HG03159 (cell line): ENCODE results near the gene ROBO1.

Experiments
- ATAC-seq: cut with Tn5 transposase; IDR thresholded peaks from one replicate; pipeline ENCODE4 v1.9.1; 2021; ENCODE audit warnings: mild to moderate bottlenecking, moderate library complexity; ENCODE audit not compliant: unreplicated experiment

Gene ROBO1

GRCh38 chr3:78825118-78825857 is 942.5 kb downstream of the ROBO1 start:
- ATAC-seq, result no peak

GRCh38 chr3:78823859-78824258 is 943.9 kb downstream of the ROBO1 start:
- no peak for ATAC-seq

- ATAC-seq, result no peak
Observed at GRCh38 chr3:78823434-78823833, 944.4 kb downstream of the ROBO1 start.

GRCh38 chr3:78822726-78823125 is 945.1 kb downstream of the ROBO1 start:
- no peak for ATAC-seq

- ATAC-seq, result no peak
Observed at GRCh38 chr3:78820542-78820941, 947.3 kb downstream of the ROBO1 start.

- ATAC-seq, result no peak
Observed at GRCh38 chr3:78818161-78818985, 949.4 kb downstream of the ROBO1 start.

- ATAC-seq, result no peak
Observed at GRCh38 chr3:78814893-78815562, 952.8 kb downstream of the ROBO1 start.

GRCh38 chr3:78812166-78812565 is 955.6 kb downstream of the ROBO1 start:
- ATAC-seq, result no peak

GRCh38 chr3:78809966-78810365 is 957.8 kb downstream of the ROBO1 start:
- no peak for ATAC-seq

- ATAC-seq, result no peak
Observed at GRCh38 chr3:78804251-78805037, 963.4 kb downstream of the ROBO1 start.

- no peak for ATAC-seq
Observed at GRCh38 chr3:78802562-78802930, 965.3 kb downstream of the ROBO1 start.

GRCh38 chr3:78801926-78802561 is 965.8 kb downstream of the ROBO1 start:
- no peak for ATAC-seq

GRCh38 chr3:78799681-78800080 is 968.1 kb downstream of the ROBO1 start:
- ATAC-seq, result no peak

GRCh38 chr3:78798266-78798832 is 969.4 kb downstream of the ROBO1 start:
- no peak for ATAC-seq

GRCh38 chr3:78794431-78794830 is 973.4 kb downstream of the ROBO1 start:
- ATAC-seq, result no peak

GRCh38 chr3:78792733-78793132 is 975.1 kb downstream of the ROBO1 start:
- ATAC-seq, result no peak

GRCh38 chr3:78792212-78792611 is 975.6 kb downstream of the ROBO1 start:
- no peak for ATAC-seq

GRCh38 chr3:78791753-78792152 is 976.0 kb downstream of the ROBO1 start:
- ATAC-seq, result no peak

GRCh38 chr3:78788839-78789238 is 979.0 kb downstream of the ROBO1 start:
- no peak for ATAC-seq

- no peak for ATAC-seq
Observed at GRCh38 chr3:78785004-78785403, 982.8 kb downstream of the ROBO1 start.
